Hepatocyte (in vitro differentiated cells): ENCODE measurements around the gene MAPKBP1. TPM values are rescaled to one million over a fixed set of nuclear protein-coding genes. Genes with fewer than 3 reads are reported as not detected.

Experiments
- DNase-seq: peaks from one replicate; pipeline ENCODE4 v3.0.0-alpha.2; 2016; ENCODE audit warnings: low spot score
- H2AFZ ChIP-seq: fragments of 200-600 bp; sonication (generic); 2 replicates; pipeline ENCODE4 v1.6.0; 2016; ENCODE audit warnings: antibody characterized with exemption, mild to moderate bottlenecking
- H3K27ac ChIP-seq: fragments of 200-600 bp; sonication (generic); 2 replicates; pipeline ENCODE4 v1.5.1; 2016; ENCODE audit warnings: mild to moderate bottlenecking
- H3K27me3 ChIP-seq: fragments of 200-600 bp; sonication (generic); 2 replicates; pipeline ENCODE4 v1.6.1; 2016
- H3K36me3 ChIP-seq: fragments of 200-600 bp; sonication (generic); replicated peaks from 2 replicates; pipeline ENCODE4 v1.5.1; 2016; ENCODE audit warnings: low read depth; ENCODE audit not compliant: insufficient read depth
- H3K4me1 ChIP-seq: fragments of 200-600 bp; sonication (generic); 2 replicates; pipeline ENCODE4 v1.5.1; 2016; ENCODE audit warnings: mild to moderate bottlenecking, moderate library complexity; ENCODE audit not compliant: insufficient read depth
- H3K4me2 ChIP-seq: fragments of 200-600 bp; sonication (generic); 2 replicates; pipeline ENCODE4 v1.6.0; 2016
- H3K4me3 ChIP-seq: fragments of 200-600 bp; sonication (generic); 2 replicates; pipeline ENCODE4 v1.5.1; 2016; ENCODE audit warnings: mild to moderate bottlenecking
- H3K79me2 ChIP-seq: fragments of 200-600 bp; sonication (generic); 2 replicates; pipeline ENCODE4 v1.6.0; 2017; ENCODE audit warnings: mild to moderate bottlenecking
- H3K9me2 ChIP-seq: fragments of 200-600 bp; sonication (generic); replicated peaks from 2 replicates; pipeline ENCODE4 v1.6.0; 2017; ENCODE audit warnings: mild to moderate bottlenecking; ENCODE audit not compliant: insufficient read depth
- H3K9me3 ChIP-seq: fragments of 200-600 bp; sonication (generic); 2 replicates; pipeline ENCODE4 v1.5.1; 2016; ENCODE audit warnings: low read depth, mild to moderate bottlenecking
- H4K20me1 ChIP-seq: fragments of 200-600 bp; sonication (generic); 2 replicates; pipeline ENCODE4 v1.6.0; 2016; ENCODE audit warnings: mild to moderate bottlenecking; ENCODE audit not compliant: insufficient read depth, poor library complexity, severe bottlenecking
- EZH2 ChIP-seq: fragments of 200-600 bp; sonication (generic); IDR thresholded peaks from 2 replicates; pipeline ENCODE4 v1.6.1; 2016; ENCODE audit warnings: antibody characterized with exemption, mild to moderate bottlenecking, borderline replicate concordance
- EZH2phosphoT487 ChIP-seq: fragments of 200-600 bp; sonication (generic); IDR thresholded peaks from one replicate; pipeline ENCODE4 v1.6.1; 2018; ENCODE audit warnings: antibody characterized with exemption, mild to moderate bottlenecking, low read depth, moderate library complexity; ENCODE audit not compliant: unreplicated experiment, severe bottlenecking
- WGBS: methylation state at CpG from one replicate; pipeline ENCODE4 v1.1.6; 2016; ENCODE audit warnings: low lambda C conversion rate; ENCODE audit errors: missing lambda C conversion rate; 5-methylcytosine and 5-hydroxymethylcytosine counted together
- polyA plus RNA-seq: library from polyadenylated mRNA; unstranded; fragments of >200 nt; fragmentation: Nextera tagmentation; extraction: Ambion mirVana; gene quantifications from 2 replicates; pipeline ENCODE4 v1.2.1, GENCODE V29; 2016
- total RNA-seq: library from RNA; depleted of rRNA; stranded (reverse); fragments of >200 nt; gene quantifications from 2 replicates; pipeline ENCODE4 v1.2.3, GENCODE V29; 2014
- TF ChIP-seq, protein P1 (sequence below): fragments of 200-600 bp; sonication (generic); IDR thresholded peaks from 2 replicates; pipeline ENCODE4 v1.5.1; 2016; ENCODE audit warnings: antibody characterized with exemption, mild to moderate bottlenecking; ENCODE audit not compliant: poor library complexity

MAPKBP1 gene
- total and polyA plus RNA-seq, 2 experiments from 2014 or later = 18.6 to 24.5 TPM

DNA sequence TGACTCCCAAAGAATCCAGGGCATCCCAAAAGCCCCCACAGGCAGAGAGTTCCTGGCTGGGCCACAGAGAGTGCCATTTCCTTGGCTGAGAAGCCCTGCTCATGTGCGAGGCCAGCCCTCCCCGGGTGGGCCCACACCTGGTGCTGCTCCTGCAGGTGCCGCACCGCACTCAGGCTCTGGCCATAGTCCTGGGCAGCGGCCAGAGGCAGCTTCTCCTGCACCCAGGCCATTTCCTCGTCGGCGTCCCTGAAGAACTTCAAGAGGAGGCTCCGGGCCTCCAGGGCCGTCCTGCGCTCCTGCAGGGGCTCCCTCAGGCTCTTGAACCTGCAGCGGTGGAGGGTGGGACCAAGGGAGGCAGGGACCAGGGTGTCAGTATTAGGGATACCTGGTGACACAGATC is 82.4 kb downstream of the MAPKBP1 start:
- Histone ChIP-seq H2AFZ (no peak overlapping the region), H3K9me3 (no peaks in the 10 kb centered on the region), H3K79me2 (no peaks in the 10 kb centered on the region), H3K4me1 (no peaks in the 10 kb centered on the region), H3K4me2 (no peak overlapping the region), H3K36me3 (no peaks in the 10 kb centered on the region), H3K27me3 (no peaks in the 10 kb centered on the region), H3K27ac (no peak overlapping the region), H4K20me1 (no peaks in the 10 kb centered on the region), H3K9me2 (no peaks in the 10 kb centered on the region), H3K4me3 (no peak overlapping the region)
- 98% methylated on average over 11 of the region's 12 CpGs for WGBS
- no peak for DNase-seq
- TF ChIP-seq EZH2phosphoT487 (no peak), EZH2 (no peak)
- TF ChIP-seq, protein P1, sequence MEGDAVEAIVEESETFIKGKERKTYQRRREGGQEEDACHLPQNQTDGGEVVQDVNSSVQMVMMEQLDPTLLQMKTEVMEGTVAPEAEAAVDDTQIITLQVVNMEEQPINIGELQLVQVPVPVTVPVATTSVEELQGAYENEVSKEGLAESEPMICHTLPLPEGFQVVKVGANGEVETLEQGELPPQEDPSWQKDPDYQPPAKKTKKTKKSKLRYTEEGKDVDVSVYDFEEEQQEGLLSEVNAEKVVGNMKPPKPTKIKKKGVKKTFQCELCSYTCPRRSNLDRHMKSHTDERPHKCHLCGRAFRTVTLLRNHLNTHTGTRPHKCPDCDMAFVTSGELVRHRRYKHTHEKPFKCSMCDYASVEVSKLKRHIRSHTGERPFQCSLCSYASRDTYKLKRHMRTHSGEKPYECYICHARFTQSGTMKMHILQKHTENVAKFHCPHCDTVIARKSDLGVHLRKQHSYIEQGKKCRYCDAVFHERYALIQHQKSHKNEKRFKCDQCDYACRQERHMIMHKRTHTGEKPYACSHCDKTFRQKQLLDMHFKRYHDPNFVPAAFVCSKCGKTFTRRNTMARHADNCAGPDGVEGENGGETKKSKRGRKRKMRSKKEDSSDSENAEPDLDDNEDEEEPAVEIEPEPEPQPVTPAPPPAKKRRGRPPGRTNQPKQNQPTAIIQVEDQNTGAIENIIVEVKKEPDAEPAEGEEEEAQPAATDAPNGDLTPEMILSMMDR = no peak

DNA sequence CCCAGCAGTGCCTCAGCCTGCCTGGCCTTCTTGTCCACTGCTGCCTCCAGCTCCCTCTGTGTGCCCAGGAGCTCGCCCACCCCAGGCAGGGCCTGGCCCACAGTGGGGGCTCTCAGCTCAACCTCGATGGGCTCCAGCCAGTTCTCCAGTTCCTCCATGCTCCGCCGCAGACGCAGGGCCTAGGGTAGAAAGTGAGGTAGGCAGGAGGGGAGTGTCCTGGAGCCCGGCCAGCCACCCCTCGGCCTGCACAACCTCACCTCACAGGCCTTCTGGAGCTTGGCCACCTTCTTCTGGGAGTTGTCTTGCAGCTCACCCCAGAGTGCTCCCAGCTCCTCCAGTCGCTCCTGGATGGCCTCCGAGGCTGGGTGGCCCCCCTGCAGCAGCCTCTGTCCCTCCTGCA is 83.0 kb downstream of the MAPKBP1 start:
- H4K20me1 ChIP-seq = no peaks in the 10 kb centered on the region
- no peak for DNase-seq
- H2AFZ ChIP-seq = no peak overlapping the region
- H3K9me3 ChIP-seq = no peaks in the 10 kb centered on the region
- H3K27me3 ChIP-seq = no peaks in the 10 kb centered on the region
- H3K4me1 ChIP-seq = no peaks in the 10 kb centered on the region
- H3K36me3 ChIP-seq = no peaks in the 10 kb centered on the region
- 88% methylated on average over 9 of the region's 9 CpGs for WGBS
- H3K9me2 ChIP-seq = no peaks in the 10 kb centered on the region
- no peak overlapping the region for H3K27ac ChIP-seq
- H3K79me2 ChIP-seq = no peaks in the 10 kb centered on the region
- H3K4me3 ChIP-seq = no peak overlapping the region
- TF ChIP-seq, protein P1 = no peak
- no peak for TF ChIP-seq EZH2
- no peak for TF ChIP-seq EZH2phosphoT487
- no peak overlapping the region for H3K4me2 ChIP-seq

DNA sequence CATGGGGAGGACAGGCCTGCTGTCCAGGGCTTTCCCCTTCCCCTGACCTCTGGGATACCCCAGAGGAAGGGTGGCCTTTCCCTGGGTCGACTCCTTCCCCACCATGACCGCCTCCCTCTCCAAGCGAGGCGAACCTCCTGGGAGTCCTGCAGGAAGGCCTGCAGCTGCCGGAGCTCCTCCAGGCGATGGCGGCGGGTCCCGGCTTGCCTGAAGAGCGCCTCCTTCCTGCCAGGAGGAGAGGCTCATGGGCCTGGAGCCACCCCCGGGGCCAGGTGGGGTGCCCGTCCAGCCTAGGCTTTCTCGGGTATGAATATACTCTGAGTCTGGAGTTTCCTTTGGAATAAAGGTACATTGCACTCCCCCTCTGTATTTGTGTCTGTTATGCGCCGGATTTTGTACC is 84.5 kb downstream of the MAPKBP1 start:
- H3K4me2 ChIP-seq = no peak overlapping the region
- no peaks in the 10 kb centered on the region for H3K27me3 ChIP-seq
- H3K9me3 ChIP-seq = no peaks in the 10 kb centered on the region
- no peaks in the 10 kb centered on the region for H4K20me1 ChIP-seq
- H2AFZ ChIP-seq = no peak overlapping the region
- no peaks in the 10 kb centered on the region for H3K36me3 ChIP-seq
- no peak for TF ChIP-seq EZH2phosphoT487
- TF ChIP-seq, protein P1 = no peak
- TF ChIP-seq EZH2 = no peak
- H3K27ac ChIP-seq = no peak overlapping the region
- no peaks in the 10 kb centered on the region for H3K9me2 ChIP-seq
- no peak overlapping the region for H3K4me3 ChIP-seq
- H3K4me1 ChIP-seq = no peaks in the 10 kb centered on the region
- no peak for DNase-seq
- 96% methylated on average over 15 of the region's 15 CpGs for WGBS
- H3K79me2 ChIP-seq = no peaks in the 10 kb centered on the region
